Inflammatory macrophage treated with lipopolysaccharide for 4 hours (primary cell): Measurements from ENCODE around the gene GBP3.
A peak's percentile ranks its signal among the peaks of the same experiment; 100 is the strongest.
"Not testable (repeated sequence)": the region's sequence is repeated elsewhere in the genome, so short reads cannot be mapped to it uniquely, and the experiment has no call there.

Experiments
- DNase-seq: peaks from one replicate; pipeline ENCODE4 v3.0.0-alpha.2; 2020

The GBP3 gene

GRCh38 chr1:89022167-89022959 lies at the start of gene GBP3:
Gene GBP3 (minus strand): TSS chr1:89022866. CDS start chr1:89020721, 2,145 bp downstream.
- DNase-seq: peak; percentile 95

GRCh38 chr1:89070509-89070908 lies 47.8 kb upstream of the GBP3 start:
- DNase-seq: no peak

GRCh38 chr1:89069951-89070350 lies 47.3 kb upstream of the GBP3 start:
- DNase-seq: peak; percentile 80

- no peak for DNase-seq
These were observed 45.6 kb upstream of the GBP3 start for GRCh38 chr1:89068291-89068690.

GRCh38 chr1:89065079-89065868 lies 42.6 kb upstream of the GBP3 start, which contains the start of gene GBP1:
Gene GBP1 (minus strand): TSS chr1:89065208. CDS start chr1:89063234, 1,974 bp downstream.
- DNase-seq: peak; percentile 98

DNA sequence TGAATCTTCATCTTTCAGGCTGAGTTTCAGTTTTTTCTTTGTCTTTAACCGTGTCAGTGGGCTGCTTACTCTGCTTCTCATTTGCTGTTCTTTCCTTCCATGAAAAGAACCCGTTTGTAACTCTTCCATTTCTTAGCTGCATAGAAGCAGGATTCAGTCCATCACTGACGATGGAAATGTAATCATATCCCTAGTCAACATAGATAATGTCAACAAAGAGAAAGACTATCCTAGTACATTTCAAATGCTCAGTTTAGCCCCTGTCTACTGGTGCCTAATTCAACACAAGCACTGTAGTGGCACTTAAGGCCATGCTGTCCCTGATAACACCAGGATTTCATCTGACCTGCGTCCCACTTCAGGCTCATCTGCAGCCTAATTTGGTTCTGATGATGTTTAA lies 42.0 kb upstream of the GBP3 start:
- no peak for DNase-seq

- DNase-seq: peak; percentile 68
These were observed 40.4 kb upstream of the GBP3 start for GRCh38 chr1:89063094-89063493.

- no peak for DNase-seq
These were observed 37.4 kb upstream of the GBP3 start for GRCh38 chr1:89060091-89060490.

- DNase-seq: no peak
These were observed 29.3 kb upstream of the GBP3 start for GRCh38 chr1:89051955-89052312.

- DNase-seq: no peak
These were observed 28.8 kb upstream of the GBP3 start for GRCh38 chr1:89051300-89051954.

DNA sequence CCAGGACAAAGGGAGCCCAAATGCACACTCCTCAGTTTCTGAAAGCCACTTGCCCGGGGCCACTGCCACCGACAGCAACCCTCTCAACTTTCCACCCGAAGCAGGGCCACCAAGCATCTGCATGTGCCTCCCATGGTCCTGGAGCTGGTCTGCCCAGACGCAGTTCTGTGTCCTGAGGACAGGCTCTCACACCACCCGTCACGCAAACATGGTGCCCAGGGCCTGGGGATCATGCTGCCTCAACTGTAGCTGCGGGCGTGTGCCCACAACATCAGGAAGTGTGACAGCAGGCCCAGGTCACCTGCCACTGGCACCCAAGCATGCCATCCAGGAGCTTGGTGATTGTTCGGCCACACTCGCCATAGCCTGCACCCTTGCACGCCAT lies 28.0 kb upstream of the GBP3 start:
- no peak for DNase-seq

DNA sequence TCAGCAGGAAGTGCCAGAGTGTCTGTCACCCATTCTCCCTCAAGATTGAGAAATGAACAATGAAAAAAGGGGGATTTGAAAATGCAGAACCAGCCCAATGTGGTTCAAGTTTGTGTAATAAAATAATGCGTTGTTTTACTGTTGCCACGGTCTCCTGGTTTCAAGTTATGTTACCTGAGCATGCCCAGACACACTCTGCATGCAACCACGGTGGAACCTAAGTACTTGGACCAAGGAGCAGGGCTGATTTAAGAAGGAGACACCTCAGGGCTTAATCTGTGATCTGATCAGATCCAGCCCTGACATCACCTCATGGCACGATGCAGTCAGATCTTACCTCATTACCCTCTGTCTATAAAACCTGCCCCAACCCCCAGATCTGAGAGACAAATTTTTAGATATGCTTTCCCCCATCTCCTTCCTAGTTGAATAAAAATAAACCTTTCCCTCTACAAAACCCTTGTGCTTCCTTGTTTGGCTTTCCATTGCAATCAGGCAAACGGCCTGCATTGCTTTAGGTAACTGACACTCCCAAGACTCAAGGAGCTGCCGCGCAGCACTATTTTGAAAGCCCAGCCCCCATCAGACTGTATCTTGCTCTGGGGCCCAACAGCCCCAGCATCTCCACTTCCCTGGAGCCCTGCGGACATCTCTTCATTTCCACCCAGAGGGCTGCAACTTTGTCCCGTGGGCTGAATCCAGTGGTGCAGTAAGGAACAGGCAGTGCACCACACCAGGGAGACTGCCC lies 27.4 kb upstream of the GBP3 start:
- not testable (repeated sequence) for DNase-seq

DNA sequence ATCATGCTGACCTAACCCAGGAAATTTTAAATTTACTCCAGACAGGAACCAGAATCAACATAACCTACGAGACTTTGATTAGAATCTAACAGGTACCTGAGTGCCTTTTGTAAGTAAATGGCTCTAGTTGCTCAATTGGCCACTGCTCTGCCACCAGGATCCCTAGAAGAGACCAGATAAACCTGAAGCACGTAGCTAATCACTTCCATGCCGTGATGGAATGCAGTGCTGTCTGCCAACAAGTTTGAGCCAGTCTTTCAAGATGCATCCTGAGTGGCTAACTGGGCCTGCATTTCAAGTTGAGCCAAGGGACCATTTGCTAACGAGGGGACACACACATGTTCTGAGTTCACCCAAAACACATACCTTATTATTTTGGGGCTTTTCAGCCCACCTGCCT lies 26.5 kb upstream of the GBP3 start:
- not testable (repeated sequence) for DNase-seq

DNA sequence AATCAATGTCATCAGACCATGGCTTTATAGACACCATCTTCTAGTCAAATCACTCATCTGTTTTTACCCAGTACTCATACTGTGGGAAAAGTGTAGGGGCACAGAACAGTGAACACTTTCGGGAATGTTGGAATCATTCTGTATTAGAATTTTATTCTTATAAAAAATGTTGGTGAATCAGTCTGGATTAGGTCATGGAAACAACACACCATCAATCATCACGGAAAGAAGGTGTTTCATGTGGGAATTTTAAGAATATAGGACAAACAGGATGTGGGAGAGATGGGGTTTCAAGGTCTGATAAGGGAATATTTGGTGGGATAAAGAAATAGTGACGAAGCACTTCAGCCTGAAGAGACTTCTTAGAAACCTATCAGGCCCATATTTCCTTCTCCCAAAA lies 25.1 kb upstream of the GBP3 start:
- DNase-seq: no peak

GRCh38 chr1:89046318-89047183 lies 23.9 kb upstream of the GBP3 start:
- DNase-seq: peak; percentile 38

- no peak for DNase-seq
These were observed 22.5 kb upstream of the GBP3 start for GRCh38 chr1:89044970-89045721.

- no peak for DNase-seq
These were observed 21.3 kb upstream of the GBP3 start for GRCh38 chr1:89043940-89044339.

GRCh38 chr1:89042491-89042890 lies 19.8 kb upstream of the GBP3 start:
- no peak for DNase-seq

DNA sequence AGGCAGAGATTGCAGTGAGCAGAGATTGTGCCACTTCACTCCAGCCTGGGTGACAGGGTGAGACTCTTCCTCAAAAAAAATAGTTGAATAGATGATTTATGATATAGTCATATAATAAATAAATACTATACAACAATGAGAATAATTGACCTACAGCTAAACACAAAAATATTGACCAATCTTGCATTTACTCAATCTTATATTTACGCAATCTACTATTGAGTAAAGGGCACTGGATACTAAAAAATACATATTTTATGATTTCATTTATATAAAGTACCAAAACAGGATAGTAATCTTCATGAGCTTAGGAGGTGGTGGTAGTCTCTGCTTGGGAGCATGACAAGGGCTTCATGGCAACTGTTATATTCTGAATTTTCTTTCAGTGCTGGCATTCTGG lies 19.1 kb upstream of the GBP3 start:
- DNase-seq: peak; percentile 52

DNA sequence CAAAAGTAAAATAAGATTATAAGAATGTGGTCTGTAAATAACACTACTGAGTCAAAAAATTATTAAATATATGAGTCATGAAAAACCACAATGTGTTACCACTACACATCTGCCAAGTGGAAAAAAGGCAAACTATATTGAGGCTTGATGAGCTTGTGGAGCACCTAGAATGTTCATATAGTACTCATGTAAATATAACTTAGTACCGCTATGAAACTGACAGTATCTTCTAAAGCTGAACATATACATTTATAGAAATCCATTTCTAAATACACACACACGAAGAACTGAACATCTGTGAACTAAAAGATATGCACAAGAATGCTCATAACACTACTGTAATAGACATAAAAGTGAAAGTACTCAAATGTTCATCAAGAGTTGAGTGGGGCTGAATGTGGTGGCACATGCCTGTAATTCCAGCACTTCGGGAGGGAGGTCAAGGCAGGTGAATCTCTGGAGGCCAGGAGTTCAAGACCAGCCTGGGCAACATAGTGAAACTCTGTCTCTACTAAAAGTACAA lies 18.5 kb upstream of the GBP3 start:
- no peak for DNase-seq

- DNase-seq: no peak
These were observed 17.6 kb upstream of the GBP3 start for GRCh38 chr1:89040315-89040626.
